Thyroid gland (tissue), 4 donors: ENCODE measurements around the gene GNG7.

Source experiments
- CTCF ChIP-seq, 6 experiments: fragments of 200-600 bp in 3 of 6; fragments of 450-650 bp in 3 of 6; sonication (generic) in 3 of 6; IDR thresholded peaks; one replicate each; pipeline ENCODE4 v1.5.1; 2016 to 2019; ENCODE audit warnings: antibody characterized with exemption in 6 of 6, mild to moderate bottlenecking in 2 of 6, inconsistent platforms in 1 of 6, moderate library complexity in 1 of 6
- POLR2A ChIP-seq, 2 donors: fragments of 450-650 bp; IDR thresholded peaks; one replicate each; pipeline ENCODE4 v1.6.1; 2017; ENCODE audit warnings: antibody characterized with exemption in 2 of 2, mild to moderate bottlenecking in 2 of 2, moderate library complexity in 1 of 2

GRCh38 chr19:2561221-2561620 lies 141.3 kb downstream of the GNG7 start:
- no peak for TF ChIP-seq CTCF (IDR thresholded peaks at IDR 0.05)
- no peak for TF ChIP-seq POLR2A (IDR thresholded peaks at IDR 0.05)
